ENCODE measurements around the gene SNX27.
"Not testable (repeated sequence)": the region's sequence is repeated elsewhere in the genome, so short reads cannot be mapped to it uniquely, and the experiment has no call there.

The SNX27 gene

GRCh38 chr1:151682901-151683300 lies 71.1 kb downstream of the SNX27 start:
- H3K4me3 ChIP-seq (ENCODE audit: low read depth in 1 of 2, low read length in 2 of 2); H3K27me3 ChIP-seq (ENCODE audit: low read depth, low read length): not testable (repeated sequence)
- H3K36me3 ChIP-seq (ENCODE audit: control insufficient read depth in 1 of 2, insufficient read depth in 2 of 2, low read length in 2 of 2) = peaks cover 11 to 21% of the 10 kb centered on the region in 2 donors

GRCh38 chr1:151684128-151684527 lies 72.3 kb downstream of the SNX27 start:
- Histone ChIP-seq H3K4me3 (ENCODE audit: low read depth in 1 of 2, low read length in 2 of 2) (no peak overlapping the region), H3K9me3 (ENCODE audit: control insufficient read depth in 1 of 2, low read length in 2 of 2) (no peaks in the 10 kb centered on the region), H3K36me3 (ENCODE audit: control insufficient read depth in 1 of 2, insufficient read depth in 2 of 2, low read length in 2 of 2) (peaks cover 11 to 21% of the 10 kb centered on the region in 2 donors), H3K4me1 (ENCODE audit: control insufficient read depth in 1 of 2, insufficient read depth in 2 of 2, low read length in 2 of 2) (no peaks in the 10 kb centered on the region), H3K27me3 (ENCODE audit: low read depth, low read length) (no peaks in the 10 kb centered on the region), H3K27ac (ENCODE audit: low read length) (no peak overlapping the region)

More at GRCh38 chr1:151682901-151683300, 71.1 kb downstream of the SNX27 start:
- H3K9me3 ChIP-seq (ENCODE audit: control insufficient read depth in 1 of 2, low read length in 2 of 2); H3K4me1 ChIP-seq (ENCODE audit: control insufficient read depth in 1 of 2, insufficient read depth in 2 of 2, low read length in 2 of 2); H3K27ac ChIP-seq (ENCODE audit: low read length): not testable (repeated sequence)

- H3K4me3 ChIP-seq (ENCODE audit: low read depth in 1 of 2, low read length in 2 of 2) = no peak overlapping the region
- no peaks in the 10 kb centered on the region for H3K9me3 ChIP-seq (ENCODE audit: control insufficient read depth in 1 of 2, low read length in 2 of 2)
- H3K36me3 ChIP-seq (ENCODE audit: control insufficient read depth in 1 of 2, insufficient read depth in 2 of 2, low read length in 2 of 2) = peaks cover 8 to 21% of the 10 kb centered on the region in 2 donors
- H3K4me1 ChIP-seq (ENCODE audit: control insufficient read depth in 1 of 2, insufficient read depth in 2 of 2, low read length in 2 of 2) = no peaks in the 10 kb centered on the region
- H3K27ac ChIP-seq (ENCODE audit: low read length) = no peak overlapping the region
- H3K27me3 ChIP-seq (ENCODE audit: low read depth, low read length) = no peaks in the 10 kb centered on the region
Observed at GRCh38 chr1:151686561-151686960, 74.7 kb downstream of the SNX27 start.

GRCh38 chr1:151689494-151689893 lies 77.6 kb downstream of the SNX27 start:
- Histone ChIP-seq H3K4me3 (ENCODE audit: low read depth in 1 of 2, low read length in 2 of 2) (no peak overlapping the region), H3K27me3 (ENCODE audit: low read depth, low read length) (no peaks in the 10 kb centered on the region), H3K4me1 (ENCODE audit: control insufficient read depth in 1 of 2, insufficient read depth in 2 of 2, low read length in 2 of 2) (no peaks in the 10 kb centered on the region), H3K27ac (ENCODE audit: low read length) (no peak overlapping the region), H3K9me3 (ENCODE audit: control insufficient read depth in 1 of 2, low read length in 2 of 2) (no peaks in the 10 kb centered on the region), H3K36me3 (ENCODE audit: control insufficient read depth in 1 of 2, insufficient read depth in 2 of 2, low read length in 2 of 2) (peaks cover 23 to 40% of the 10 kb centered on the region in 2 donors)

GRCh38 chr1:151692226-151692625 lies 80.4 kb downstream of the SNX27 start:
- no peak overlapping the region for H3K27ac ChIP-seq (ENCODE audit: low read length)
- peaks cover 26 to 40% of the 10 kb centered on the region in 2 donors for H3K36me3 ChIP-seq (ENCODE audit: control insufficient read depth in 1 of 2, insufficient read depth in 2 of 2, low read length in 2 of 2)
- no peaks in the 10 kb centered on the region for H3K9me3 ChIP-seq (ENCODE audit: control insufficient read depth in 1 of 2, low read length in 2 of 2)
- no peaks in the 10 kb centered on the region for H3K4me1 ChIP-seq (ENCODE audit: control insufficient read depth in 1 of 2, insufficient read depth in 2 of 2, low read length in 2 of 2)
- H3K27me3 ChIP-seq (ENCODE audit: low read depth, low read length) = no peaks in the 10 kb centered on the region
- no peak overlapping the region for H3K4me3 ChIP-seq (ENCODE audit: low read depth in 1 of 2, low read length in 2 of 2)

GRCh38 chr1:151693057-151693651 lies 81.3 kb downstream of the SNX27 start:
- Histone ChIP-seq H3K4me1 (ENCODE audit: control insufficient read depth in 1 of 2, insufficient read depth in 2 of 2, low read length in 2 of 2) (no peaks in the 10 kb centered on the region), H3K27ac (ENCODE audit: low read length) (no peak overlapping the region), H3K9me3 (ENCODE audit: control insufficient read depth in 1 of 2, low read length in 2 of 2) (no peaks in the 10 kb centered on the region), H3K27me3 (ENCODE audit: low read depth, low read length) (no peaks in the 10 kb centered on the region), H3K36me3 (ENCODE audit: control insufficient read depth in 1 of 2, insufficient read depth in 2 of 2, low read length in 2 of 2) (peaks cover 32 to 49% of the 10 kb centered on the region in 2 donors), H3K4me3 (ENCODE audit: low read depth in 1 of 2, low read length in 2 of 2) (no peak overlapping the region)

- Histone ChIP-seq H3K4me3 (ENCODE audit: low read depth in 1 of 2, low read length in 2 of 2) (no peak overlapping the region), H3K27ac (ENCODE audit: low read length) (no peak overlapping the region), H3K9me3 (ENCODE audit: control insufficient read depth in 1 of 2, low read length in 2 of 2) (no peaks in the 10 kb centered on the region), H3K36me3 (ENCODE audit: control insufficient read depth in 1 of 2, insufficient read depth in 2 of 2, low read length in 2 of 2) (peaks cover 28 to 50% of the 10 kb centered on the region in 2 donors), H3K4me1 (ENCODE audit: control insufficient read depth in 1 of 2, insufficient read depth in 2 of 2, low read length in 2 of 2) (peaks cover 3 to 4% of the 10 kb centered on the region in 2 donors), H3K27me3 (ENCODE audit: low read depth, low read length) (no peaks in the 10 kb centered on the region)
Observed at GRCh38 chr1:151701515-151701914, 89.7 kb downstream of the SNX27 start.

GRCh38 chr1:151702936-151703335 lies 91.1 kb downstream of the SNX27 start:
- no peak overlapping the region for H3K27ac ChIP-seq (ENCODE audit: low read length)
- no peaks in the 10 kb centered on the region for H3K27me3 ChIP-seq (ENCODE audit: low read depth, low read length)
- H3K4me3 ChIP-seq (ENCODE audit: low read depth in 1 of 2, low read length in 2 of 2) = no peak overlapping the region
- H3K9me3 ChIP-seq (ENCODE audit: control insufficient read depth in 1 of 2, low read length in 2 of 2) = no peaks in the 10 kb centered on the region
- peaks cover 3 to 4% of the 10 kb centered on the region in 2 donors for H3K4me1 ChIP-seq (ENCODE audit: control insufficient read depth in 1 of 2, insufficient read depth in 2 of 2, low read length in 2 of 2)
- H3K36me3 ChIP-seq (ENCODE audit: control insufficient read depth in 1 of 2, insufficient read depth in 2 of 2, low read length in 2 of 2) = peaks cover 16 to 41% of the 10 kb centered on the region in 2 donors

GRCh38 chr1:151703813-151704212 lies 92.0 kb downstream of the SNX27 start:
- Histone ChIP-seq H3K27ac (ENCODE audit: low read length) (no peak overlapping the region), H3K36me3 (ENCODE audit: control insufficient read depth in 1 of 2, insufficient read depth in 2 of 2, low read length in 2 of 2) (peaks cover 16 to 33% of the 10 kb centered on the region in 2 donors), H3K4me3 (ENCODE audit: low read depth in 1 of 2, low read length in 2 of 2) (no peak overlapping the region), H3K27me3 (ENCODE audit: low read depth, low read length) (no peaks in the 10 kb centered on the region), H3K4me1 (ENCODE audit: control insufficient read depth in 1 of 2, insufficient read depth in 2 of 2, low read length in 2 of 2) (peaks cover 3 to 4% of the 10 kb centered on the region in 2 donors), H3K9me3 (ENCODE audit: control insufficient read depth in 1 of 2, low read length in 2 of 2) (no peaks in the 10 kb centered on the region)

- peaks cover 14 to 29% of the 10 kb centered on the region in 2 donors for H3K36me3 ChIP-seq (ENCODE audit: control insufficient read depth in 1 of 2, insufficient read depth in 2 of 2, low read length in 2 of 2)
- peaks cover 3 to 4% of the 10 kb centered on the region in 2 donors for H3K4me1 ChIP-seq (ENCODE audit: control insufficient read depth in 1 of 2, insufficient read depth in 2 of 2, low read length in 2 of 2)
- no peaks in the 10 kb centered on the region for H3K9me3 ChIP-seq (ENCODE audit: control insufficient read depth in 1 of 2, low read length in 2 of 2)
- no peak overlapping the region for H3K4me3 ChIP-seq (ENCODE audit: low read depth in 1 of 2, low read length in 2 of 2)
- H3K27me3 ChIP-seq (ENCODE audit: low read depth, low read length) = no peaks in the 10 kb centered on the region
- H3K27ac ChIP-seq (ENCODE audit: low read length) = no peak overlapping the region
Observed at GRCh38 chr1:151704246-151704645, 92.4 kb downstream of the SNX27 start.

- Histone ChIP-seq H3K4me3 (ENCODE audit: low read depth in 1 of 2, low read length in 2 of 2) (no peak overlapping the region), H3K36me3 (ENCODE audit: control insufficient read depth in 1 of 2, insufficient read depth in 2 of 2, low read length in 2 of 2) (peaks cover 5 to 20% of the 10 kb centered on the region in 2 donors), H3K27me3 (ENCODE audit: low read depth, low read length) (no peaks in the 10 kb centered on the region), H3K9me3 (ENCODE audit: control insufficient read depth in 1 of 2, low read length in 2 of 2) (no peaks in the 10 kb centered on the region), H3K27ac (ENCODE audit: low read length) (no peak overlapping the region), H3K4me1 (ENCODE audit: control insufficient read depth in 1 of 2, insufficient read depth in 2 of 2, low read length in 2 of 2) (peaks cover 3 to 4% of the 10 kb centered on the region in 2 donors)
Observed at GRCh38 chr1:151705146-151705545, 93.3 kb downstream of the SNX27 start.
